Prostate gland (tissue), 2 donors: Measurements from ENCODE around the gene SMIM1.

Source experiments
- POLR2A ChIP-seq: fragments of 450-650 bp; IDR thresholded peaks from one replicate; pipeline ENCODE4 v1.6.1; 2016; ENCODE audit warnings: antibody characterized with exemption, mild to moderate bottlenecking
- POLR2AphosphoS5 ChIP-seq: sonication (generic); formaldehyde crosslinking; IDR thresholded peaks from one replicate; pipeline ENCODE4 v1.6.1; 2017; ENCODE audit warnings: antibody characterized with exemption
- TF ChIP-seq, protein P1 (sequence below), 4 experiments: fragments of 200-600 bp in 2 of 4; fragments of 450-650 bp in 2 of 4; sonication (generic) in 2 of 4; IDR thresholded peaks; 1 replicate in 3 of 4; 2 replicates in 1 of 4; pipeline ENCODE4 v1.5.1; 2016 to 2019; ENCODE audit warnings: antibody characterized with exemption in 4 of 4, mild to moderate bottlenecking in 2 of 4, moderate library complexity in 2 of 4

DNA sequence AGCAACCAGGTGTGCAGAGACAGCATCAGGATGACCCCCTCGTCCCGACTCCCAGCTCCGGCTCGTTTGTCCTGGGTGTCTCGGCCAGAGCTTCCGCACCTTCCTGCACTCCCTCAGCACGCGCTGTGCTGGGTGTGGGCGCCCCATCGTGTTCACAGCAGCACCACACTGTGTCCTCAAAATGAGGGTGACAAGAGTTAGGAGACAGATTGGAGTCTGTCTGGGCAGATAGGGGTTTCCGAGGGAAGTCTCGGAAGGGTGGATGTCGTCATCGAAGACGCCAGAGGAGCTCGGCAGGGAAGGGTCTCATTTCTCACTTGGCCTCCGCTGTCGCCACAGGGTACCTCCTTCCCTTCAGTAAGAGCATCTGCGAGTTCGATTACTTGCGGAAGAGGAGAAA lies 16.2 kb upstream of the SMIM1 start:
- TF ChIP-seq, protein P1, sequence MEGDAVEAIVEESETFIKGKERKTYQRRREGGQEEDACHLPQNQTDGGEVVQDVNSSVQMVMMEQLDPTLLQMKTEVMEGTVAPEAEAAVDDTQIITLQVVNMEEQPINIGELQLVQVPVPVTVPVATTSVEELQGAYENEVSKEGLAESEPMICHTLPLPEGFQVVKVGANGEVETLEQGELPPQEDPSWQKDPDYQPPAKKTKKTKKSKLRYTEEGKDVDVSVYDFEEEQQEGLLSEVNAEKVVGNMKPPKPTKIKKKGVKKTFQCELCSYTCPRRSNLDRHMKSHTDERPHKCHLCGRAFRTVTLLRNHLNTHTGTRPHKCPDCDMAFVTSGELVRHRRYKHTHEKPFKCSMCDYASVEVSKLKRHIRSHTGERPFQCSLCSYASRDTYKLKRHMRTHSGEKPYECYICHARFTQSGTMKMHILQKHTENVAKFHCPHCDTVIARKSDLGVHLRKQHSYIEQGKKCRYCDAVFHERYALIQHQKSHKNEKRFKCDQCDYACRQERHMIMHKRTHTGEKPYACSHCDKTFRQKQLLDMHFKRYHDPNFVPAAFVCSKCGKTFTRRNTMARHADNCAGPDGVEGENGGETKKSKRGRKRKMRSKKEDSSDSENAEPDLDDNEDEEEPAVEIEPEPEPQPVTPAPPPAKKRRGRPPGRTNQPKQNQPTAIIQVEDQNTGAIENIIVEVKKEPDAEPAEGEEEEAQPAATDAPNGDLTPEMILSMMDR (IDR thresholded peaks at IDR 0.05): no peak
- no peak for TF ChIP-seq POLR2AphosphoS5
- no peak for TF ChIP-seq POLR2A
